DND-41 (cell line): ENCODE results near the gene SLC24A4.

Experiments
- CTCF ChIP-seq: IDR thresholded peaks from 2 replicates; pipeline ENCODE4 v1.5.1; 2012; ENCODE audit warnings: borderline replicate concordance, low read length, moderate library complexity, mild to moderate bottlenecking; ENCODE audit not compliant: poor library complexity, severe bottlenecking; ENCODE audit errors: extremely low read depth
- EZH2 ChIP-seq: IDR thresholded peaks from 3 replicates; pipeline ENCODE4 v1.6.1; 2012; ENCODE audit warnings: borderline replicate concordance, low read depth, mild to moderate bottlenecking, moderate library complexity, low read length, inconsistent platforms; ENCODE audit not compliant: severe bottlenecking

GRCh38 chr14:92515546-92516343 lies 192.8 kb downstream of the SLC24A4 start:
- no peak for TF ChIP-seq CTCF
- no peak for TF ChIP-seq EZH2
